GM18867 (cell line): Measurements from ENCODE around the gene STYXL1.
"Not testable (repeated sequence)": the region's sequence is repeated elsewhere in the genome, so short reads cannot be mapped to it uniquely, and the experiment has no call there.

Source experiments
- ATAC-seq: cut with Tn5 transposase; IDR thresholded peaks from one replicate; pipeline ENCODE4 v1.9.1; 2021; ENCODE audit warnings: mild to moderate bottlenecking, moderate library complexity; ENCODE audit not compliant: unreplicated experiment

Gene STYXL1

DNA sequence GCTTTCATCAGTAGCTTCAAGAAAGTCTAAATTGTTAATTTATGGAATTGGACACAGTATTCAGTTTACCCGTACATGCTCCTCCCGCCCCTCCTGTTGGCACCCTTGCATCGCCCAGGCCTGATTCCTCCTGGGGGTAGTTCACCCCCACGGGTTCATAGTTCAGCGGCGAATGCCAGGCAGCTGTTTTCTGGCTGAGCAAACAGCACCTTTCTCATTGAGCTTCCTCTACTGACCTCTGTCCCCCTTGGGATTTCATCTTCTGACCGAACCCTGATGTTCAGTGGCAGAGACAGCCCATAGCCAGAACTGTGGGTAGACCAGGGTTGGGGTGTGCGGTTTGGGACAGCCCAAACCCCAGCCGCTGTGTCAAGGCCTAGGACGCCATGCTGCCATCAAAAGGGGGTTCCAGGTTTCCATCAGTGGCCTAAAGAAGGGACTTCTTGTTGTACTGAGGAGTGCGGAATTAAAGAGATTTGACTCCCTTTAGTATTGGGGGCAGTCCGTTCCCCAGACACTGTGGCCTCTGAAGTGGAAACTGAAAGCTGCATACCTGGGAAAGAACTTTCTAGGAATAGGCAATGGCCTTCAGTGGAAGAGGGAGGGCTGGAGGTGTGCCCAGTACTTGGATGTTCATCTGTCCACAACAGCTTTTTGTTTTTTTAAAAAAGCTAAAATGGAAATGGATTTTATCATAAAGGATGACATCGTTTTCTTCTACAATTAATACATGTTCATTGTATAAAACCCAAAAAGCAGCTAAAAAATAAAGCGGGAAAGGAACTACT, 19.1 kb upstream of the STYXL1 start:
- ATAC-seq: no peak

- ATAC-seq: peak; percentile 76
Observed at GRCh38 chr7:76065016-76065612, 17.3 kb upstream of the STYXL1 start.

DNA sequence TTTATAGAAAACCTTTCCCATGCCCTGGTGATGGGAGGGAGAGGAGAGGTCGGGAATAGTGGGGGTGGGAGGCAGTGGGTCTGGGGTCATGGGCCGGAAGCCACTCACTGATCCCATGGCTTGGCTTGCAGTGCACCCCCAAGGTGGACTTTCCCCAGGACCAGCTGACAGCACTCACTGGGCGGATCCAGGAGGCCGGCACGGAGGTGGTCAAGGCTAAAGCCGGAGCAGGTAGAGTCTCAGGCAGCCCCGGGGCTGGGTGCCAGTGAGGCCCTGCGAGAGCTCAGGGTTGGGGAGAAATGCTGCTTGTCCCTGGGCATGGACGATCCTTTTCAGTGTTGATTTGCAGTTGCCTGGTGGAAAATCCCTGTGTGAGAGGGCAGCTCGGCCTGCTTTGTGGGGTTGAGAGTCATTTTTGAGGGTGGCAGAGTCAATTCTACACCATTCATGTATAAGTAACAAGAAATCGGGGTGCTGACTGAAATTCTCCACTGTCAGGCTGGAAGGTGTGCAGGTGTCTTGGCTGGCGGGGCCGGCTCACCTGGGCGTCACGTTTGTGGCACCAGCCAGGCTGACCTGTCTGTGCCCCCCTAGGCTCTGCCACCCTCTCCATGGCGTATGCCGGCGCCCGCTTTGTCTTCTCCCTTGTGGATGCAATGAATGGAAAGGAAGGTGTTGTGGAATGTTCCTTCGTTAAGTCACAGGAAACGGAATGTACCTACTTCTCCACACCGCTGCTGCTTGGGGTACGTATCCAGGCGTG, 16.6 kb upstream of the STYXL1 start:
- ATAC-seq: no peak

DNA sequence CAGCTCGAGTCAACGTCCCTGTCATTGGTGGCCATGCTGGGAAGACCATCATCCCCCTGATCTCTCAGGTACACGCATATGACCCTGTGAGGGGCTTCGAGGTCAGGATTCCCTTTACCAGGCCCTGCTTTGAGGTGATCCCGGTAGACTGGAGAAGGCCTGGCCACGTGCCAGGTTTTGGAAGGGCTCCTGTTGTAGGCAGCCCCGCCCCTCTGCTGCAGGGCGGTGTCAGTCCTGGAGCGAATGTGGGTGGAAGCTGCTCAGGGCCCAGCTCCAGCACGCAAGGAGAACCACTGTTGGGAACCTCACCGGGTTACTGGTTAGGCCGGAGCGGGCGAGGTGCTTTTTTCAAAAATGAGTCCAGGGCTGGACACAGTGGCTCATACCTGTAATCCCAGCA, 15.7 kb upstream of the STYXL1 start:
- no peak for ATAC-seq

DNA sequence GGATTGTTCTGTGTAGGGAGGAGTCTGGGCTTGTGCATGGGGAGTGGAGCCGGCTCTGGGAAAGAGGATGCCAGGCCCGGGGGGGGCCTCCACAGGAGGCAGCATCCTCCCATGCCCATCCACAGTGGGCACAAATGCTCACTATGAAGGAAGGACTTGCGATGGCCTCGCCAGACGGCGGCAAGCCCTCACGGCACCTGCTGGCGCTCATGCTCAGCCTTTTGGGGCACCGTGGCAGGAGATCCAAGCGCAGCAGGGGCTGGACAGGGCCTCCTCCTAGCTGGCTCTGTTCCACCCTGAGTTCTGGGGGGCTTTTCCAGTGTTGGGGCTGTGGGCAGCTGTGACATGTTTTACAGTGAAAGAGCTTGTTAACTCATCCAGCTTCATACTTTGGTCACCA, 15.3 kb upstream of the STYXL1 start:
- no peak for ATAC-seq

GRCh38 chr7:76062254-76062653, 14.5 kb upstream of the STYXL1 start:
- ATAC-seq: no peak

- ATAC-seq: no peak
Observed at GRCh38 chr7:76060842-76061241, 13.0 kb upstream of the STYXL1 start.

- not testable (repeated sequence) for ATAC-seq
Observed at GRCh38 chr7:76058745-76059144, 10.9 kb upstream of the STYXL1 start.

- no peak for ATAC-seq
Observed at GRCh38 chr7:76057813-76058145, 10.0 kb upstream of the STYXL1 start.

DNA sequence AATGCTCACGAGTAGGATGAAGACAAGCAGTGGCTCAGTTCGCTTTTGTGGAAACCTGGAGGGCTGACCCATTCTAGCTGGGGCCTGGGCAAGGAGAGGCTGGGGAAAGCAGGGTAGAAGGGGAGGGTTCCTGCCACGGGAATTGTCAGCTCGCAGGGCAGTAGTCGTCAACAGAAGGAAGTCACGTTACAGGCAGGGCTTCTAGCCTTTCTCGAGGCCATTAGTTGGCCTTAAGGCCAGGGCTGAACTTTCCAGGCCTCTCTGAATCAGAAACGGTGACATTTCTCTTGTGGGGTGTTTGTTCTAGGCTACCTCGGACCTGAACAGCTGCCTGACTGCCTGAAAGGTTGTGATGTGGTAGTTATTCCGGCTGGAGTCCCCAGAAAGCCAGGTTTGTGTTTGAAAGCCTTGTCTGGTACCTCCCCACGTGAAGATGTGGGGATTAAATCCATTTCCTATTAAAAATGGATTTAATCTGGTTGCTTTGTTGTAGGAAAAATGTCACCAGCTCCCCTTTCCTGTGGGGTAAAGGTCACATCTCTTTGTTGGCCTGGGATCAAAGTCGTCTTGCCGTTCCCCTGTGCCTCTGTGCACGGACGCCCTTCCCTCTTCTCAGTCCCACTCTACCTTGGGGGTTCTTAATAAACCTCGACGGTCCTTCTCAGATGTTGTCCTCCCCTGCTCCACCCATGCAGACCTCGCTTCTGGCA, 9.5 kb upstream of the STYXL1 start:
- no peak for ATAC-seq

- no peak for ATAC-seq
Observed at GRCh38 chr7:76056241-76056640, 8.4 kb upstream of the STYXL1 start.

DNA sequence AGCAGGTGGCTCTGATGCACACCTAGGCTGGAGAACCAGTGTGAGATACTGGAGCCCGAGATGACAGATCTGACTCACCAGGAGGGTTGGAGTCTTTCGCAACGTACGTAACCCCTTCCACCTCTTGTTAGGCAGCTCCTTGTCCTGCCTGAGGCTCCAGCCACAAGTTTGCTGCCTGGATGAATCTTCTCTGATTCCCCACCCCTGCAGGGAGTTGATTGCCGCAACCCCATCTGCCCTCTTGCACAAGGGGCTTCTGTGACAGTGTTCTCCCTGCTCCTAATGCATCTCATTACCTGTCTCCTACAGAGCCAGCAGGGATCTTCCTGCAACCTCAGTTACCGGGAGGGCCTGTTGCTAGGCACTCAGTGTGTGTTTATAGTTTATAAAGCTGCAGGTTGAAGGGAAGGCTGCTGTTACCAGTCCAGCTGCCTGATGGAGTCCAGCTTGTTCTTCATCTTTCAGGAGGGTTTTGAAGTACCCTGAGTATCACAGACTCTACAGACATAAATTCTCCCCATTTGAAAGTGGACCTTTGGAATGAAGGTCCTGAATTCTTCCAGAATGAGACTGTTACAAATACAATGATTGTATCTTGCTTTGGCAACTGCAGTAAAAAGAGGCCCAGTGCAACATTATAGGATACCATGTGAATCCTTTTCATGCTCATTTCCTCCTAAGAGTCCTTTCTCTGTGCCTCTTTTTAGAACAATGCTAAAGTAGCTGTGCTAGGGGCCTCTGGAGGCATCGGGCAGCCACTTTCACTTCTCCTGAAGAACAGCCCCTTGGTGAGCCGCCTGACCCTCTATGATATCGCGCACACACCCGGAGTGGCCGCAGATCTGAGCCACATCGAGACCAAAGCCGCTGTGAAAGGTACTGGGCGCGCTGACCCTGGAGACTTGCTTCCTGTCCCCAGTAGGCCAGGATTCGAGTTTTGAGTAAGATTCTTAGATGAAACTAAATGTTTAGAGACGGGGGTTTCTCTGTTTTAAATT, 6.6 kb upstream of the STYXL1 start:
- no peak for ATAC-seq

GRCh38 chr7:76053461-76053860, 5.7 kb upstream of the STYXL1 start:
- ATAC-seq: peak; percentile 65

DNA sequence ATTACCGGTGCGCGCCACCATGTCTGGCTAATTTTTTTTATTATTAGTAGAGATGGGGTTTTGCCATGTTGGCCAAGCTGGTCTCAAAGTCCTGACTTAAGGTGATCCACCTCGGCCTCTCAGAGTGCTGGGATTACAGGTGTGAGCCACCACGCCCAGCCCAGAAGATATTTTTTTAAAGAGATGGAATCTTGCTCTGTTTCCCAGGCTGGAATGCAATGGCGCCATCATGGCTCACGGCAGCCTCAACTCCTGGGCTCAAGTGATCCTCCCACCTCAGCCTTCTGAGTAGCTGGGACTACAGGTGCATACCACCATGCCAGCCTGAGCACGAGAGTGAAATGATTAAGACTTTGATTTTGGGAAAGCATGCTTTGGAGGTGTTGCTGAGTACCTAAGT, 4.9 kb upstream of the STYXL1 start:
- not testable (repeated sequence) for ATAC-seq

DNA sequence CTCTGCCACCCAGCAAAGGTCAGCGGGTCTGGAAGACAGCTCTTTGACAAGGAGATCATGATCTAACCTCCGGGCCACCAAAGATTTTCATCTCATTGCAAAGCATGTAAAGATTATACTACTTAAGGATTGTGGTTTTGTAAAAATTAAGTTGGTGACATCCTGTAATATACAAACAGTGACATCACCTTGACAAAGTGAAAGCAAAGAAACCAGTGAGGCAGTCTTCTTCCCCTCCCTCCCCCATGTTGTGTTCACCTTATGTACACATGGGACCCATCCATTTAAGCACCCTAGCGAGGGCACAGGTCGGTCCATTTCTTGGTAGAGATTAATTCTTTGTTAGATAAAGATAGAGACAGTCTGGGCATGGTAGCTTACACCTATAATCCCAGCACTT, 4.0 kb upstream of the STYXL1 start:
- no peak for ATAC-seq

GRCh38 chr7:76050545-76050944, 2.7 kb upstream of the STYXL1 start:
- ATAC-seq: no peak

- no peak for ATAC-seq
Observed at GRCh38 chr7:76049295-76049694, 1.5 kb upstream of the STYXL1 start.

DNA sequence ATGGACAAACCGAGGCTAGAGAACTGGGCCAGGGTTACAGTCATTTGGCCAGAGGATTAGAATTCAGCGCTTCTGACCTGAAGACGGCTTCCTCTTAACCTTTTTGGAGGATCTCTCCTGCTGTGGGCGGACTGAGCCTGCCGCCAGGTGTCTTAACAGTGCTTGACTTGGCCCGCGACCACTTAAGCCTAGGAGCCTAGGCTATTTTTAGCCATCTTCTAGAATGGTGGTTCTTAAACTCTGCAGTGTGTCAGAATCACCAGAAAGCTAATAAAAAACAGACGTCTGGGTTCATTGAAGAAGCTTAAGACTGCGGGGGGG, 828 bp upstream of the STYXL1 start:
- ATAC-seq: no peak

GRCh38 chr7:76047305-76047810, 442 bp downstream of the STYXL1 start:
- ATAC-seq: peak; percentile 8

DNA sequence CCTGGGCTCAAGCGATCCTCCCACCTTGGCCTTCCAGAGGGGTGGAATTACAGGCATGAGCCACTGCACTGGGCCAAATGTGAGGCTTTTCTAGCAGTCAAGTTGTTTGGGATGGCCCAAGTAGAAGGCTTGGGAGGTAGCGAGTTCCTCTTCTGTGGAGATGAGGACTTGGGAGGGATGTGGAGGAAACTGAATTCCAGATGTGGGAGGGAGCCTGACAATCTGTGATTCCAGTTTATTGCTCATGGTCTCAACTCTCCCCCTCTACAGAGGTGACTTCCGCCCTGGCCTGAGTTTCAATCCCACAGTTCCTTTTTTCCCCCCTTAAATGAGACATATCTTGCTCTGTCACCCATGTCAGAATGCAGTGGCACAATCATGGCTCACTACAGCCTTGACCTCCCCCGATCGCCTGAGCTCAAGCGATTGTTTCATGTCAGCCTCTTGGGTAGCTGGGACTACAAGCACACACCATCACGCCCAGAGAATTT, 3.4 kb downstream of the STYXL1 start:
- ATAC-seq: no peak
